ENCODE results near the gene AFAP1L2. TPM values are rescaled to one million over a fixed set of nuclear protein-coding genes. Genes with fewer than 3 reads are reported as not detected.

The AFAP1L2 gene
- total and polyA plus RNA-seq, 7 donors: 0.75 to 3.6 (median 1.7) TPM

GRCh38 chr10:114250716-114251115, 153.6 kb downstream of the AFAP1L2 start:
- H3K9me3 ChIP-seq: no peaks in the 10 kb centered on the region
- TF ChIP-seq CTCF (IDR thresholded peaks at IDR 0.05): no peak
- intact Hi-C loops (cut with DNase I): no loop called here
- H3K36me3 ChIP-seq (ENCODE audit: insufficient read depth in 1 of 2, low read depth in 1 of 2): no peaks in the 10 kb centered on the region
- no peaks in the 10 kb centered on the region for H3K4me1 ChIP-seq
- ATAC-seq: no peak
- WGBS, 3 donors: 93 to 100% (median 93%) methylated on average over 1 of the region's 1 CpG
- no peaks in the 10 kb centered on the region for H3K27me3 ChIP-seq (ENCODE audit: insufficient read depth in 3 of 3, low read length in 2 of 3)
- DNase-seq: no peak
- no peak overlapping the region for H3K27ac ChIP-seq
- no peak overlapping the region for H3K4me3 ChIP-seq

- intact Hi-C loops (cut with DNase I): no loop called here
- Histone ChIP-seq H3K27ac (no peak overlapping the region), H3K36me3 (ENCODE audit: insufficient read depth in 1 of 2, low read depth in 1 of 2) (no peaks in the 10 kb centered on the region), H3K4me3 (no peak overlapping the region), H3K9me3 (no peaks in the 10 kb centered on the region), H3K4me1 (no peaks in the 10 kb centered on the region), H3K27me3 (ENCODE audit: insufficient read depth in 3 of 3, low read length in 2 of 3) (no peaks in the 10 kb centered on the region)
- 57 to 73% (median 59%) methylated on average over 6 of the region's 6 CpGs for WGBS, 3 donors
- ATAC-seq (no peak), DNase-seq (no peak)
- TF ChIP-seq CTCF (IDR thresholded peaks at IDR 0.05): no peak
Measured at GRCh38 chr10:114250236-114250635, 154.1 kb downstream of the AFAP1L2 start.

GRCh38 chr10:114246679-114247305, 157.5 kb downstream of the AFAP1L2 start:
- no peak overlapping the region for H3K27ac ChIP-seq
- no peak overlapping the region for H3K4me3 ChIP-seq
- no peaks in the 10 kb centered on the region for H3K9me3 ChIP-seq
- whole genome bisulfite sequencing, 3 donors: 69 to 78% (median 71%) methylated on average over 7 of the region's 7 CpGs
- DNase-seq (no peak), ATAC-seq (no peak)
- intact Hi-C loops (cut with DNase I): no loop called here
- H3K36me3 ChIP-seq (ENCODE audit: insufficient read depth in 1 of 2, low read depth in 1 of 2): no peaks in the 10 kb centered on the region
- peaks cover 0 to 22% (median 0%) of the 10 kb centered on the region in 3 donors for H3K27me3 ChIP-seq (ENCODE audit: insufficient read depth in 3 of 3, low read length in 2 of 3)
- TF ChIP-seq CTCF (IDR thresholded peaks at IDR 0.05): no peak
- no peaks in the 10 kb centered on the region for H3K4me1 ChIP-seq

GRCh38 chr10:114245121-114245791, 159.0 kb downstream of the AFAP1L2 start:
- intact Hi-C loops (cut with DNase I): no loop called here
- Histone ChIP-seq H3K4me1 (no peaks in the 10 kb centered on the region), H3K36me3 (ENCODE audit: insufficient read depth in 1 of 2, low read depth in 1 of 2) (no peaks in the 10 kb centered on the region), H3K27ac (no peak overlapping the region), H3K4me3 (no peak overlapping the region), H3K27me3 (ENCODE audit: insufficient read depth in 3 of 3, low read length in 2 of 3) (peaks cover 0 to 26% (median 0%) of the 10 kb centered on the region in 3 donors), H3K9me3 (no peaks in the 10 kb centered on the region)
- ATAC-seq (no peak), DNase-seq (no peak)
- WGBS, 3 donors: 72 to 76% (median 76%) methylated on average over 9 of the region's 9 CpGs
- TF ChIP-seq CTCF (IDR thresholded peaks at IDR 0.05): no peak

Other genes starting within 250 kb of the AFAP1L2 start
- 10 to 100 TPM; 10.5 to 16.5 (median 11.4) TPM for gene CCDC186, start 230.3 kb downstream of the AFAP1L2 start, total RNA-seq
- 1 to 10 TPM; 1.9 to 8.9 (median 3.8) TPM for gene CCDC186, start 230.3 kb downstream of the AFAP1L2 start, polyA plus RNA-seq
- under 1 TPM in 2 of 4 donors, not detected in 2; 0.20 to 0.26 TPM for gene TDRD1, start 225.1 kb downstream of the AFAP1L2 start, total RNA-seq
- gene TDRD1, start 225.1 kb downstream of the AFAP1L2 start, polyA plus RNA-seq: under 1 TPM in 1 of 3 donors, not detected in 2; 0.03 TPM
- not detected for gene VWA2, start 165.2 kb downstream of the AFAP1L2 start, total RNA-seq
- not detected for gene VWA2, start 165.2 kb downstream of the AFAP1L2 start, polyA plus RNA-seq